Fibroblast of lung (primary cell): ENCODE data around the gene FAP. TPM values are rescaled to one million over a fixed set of nuclear protein-coding genes. Genes with fewer than 3 reads are reported as not detected.

Experiments used
- DNase-seq, 2 donors: peaks; one replicate each; pipeline versions ENCODE4 v3.0.0 to v3.0.0-alpha.2; 2010; ENCODE audit warnings: low read depth in 2 of 2
- H2AFZ ChIP-seq: 2 replicates; pipeline ENCODE4 v1.5.1; 2012; ENCODE audit warnings: low read length, control low read depth, inconsistent platforms
- H3K27ac ChIP-seq: 2 replicates; pipeline ENCODE4 v1.5.1; 2011; ENCODE audit warnings: low read length, control low read depth; ENCODE audit not compliant: insufficient read depth
- H3K27me3 ChIP-seq: 2 replicates; pipeline ENCODE4 v1.5.1; 2011; ENCODE audit warnings: mild to moderate bottlenecking, low read length; ENCODE audit not compliant: control insufficient read depth, insufficient read depth
- H3K36me3 ChIP-seq: 2 replicates; pipeline ENCODE4 v1.5.1; 2011; ENCODE audit warnings: low read length; ENCODE audit not compliant: control insufficient read depth, insufficient read depth
- H3K4me1 ChIP-seq: 2 replicates; pipeline ENCODE4 v1.5.1; 2011; ENCODE audit warnings: low read length; ENCODE audit not compliant: control insufficient read depth, insufficient read depth; ENCODE audit errors: extremely low read depth
- H3K4me2 ChIP-seq: 2 replicates; pipeline ENCODE4 v1.5.1; 2011; ENCODE audit warnings: low read length, control low read depth; ENCODE audit not compliant: insufficient read depth; ENCODE audit errors: extremely low read depth
- H3K4me3 ChIP-seq, 4 experiments: fragments of 200-600 bp in 1 of 4; sonication (generic) in 1 of 4; replicated peaks in 1 of 4; 2 replicates each; pipeline ENCODE4 v1.5.1; 2011 to 2016; ENCODE audit warnings: low read length in 4 of 4, low read depth in 3 of 4, mild to moderate bottlenecking in 3 of 4, control low read depth in 2 of 4, inconsistent platforms in 1 of 4, mixed read lengths in 1 of 4; ENCODE audit not compliant: insufficient read depth in 1 of 4; ENCODE audit errors: control extremely low read depth in 1 of 4
- H3K79me2 ChIP-seq: 2 replicates; pipeline ENCODE4 v1.5.1; 2012; ENCODE audit warnings: mild to moderate bottlenecking, low read length, inconsistent platforms; ENCODE audit not compliant: control insufficient read depth, insufficient read depth
- H3K9ac ChIP-seq: 2 replicates; pipeline ENCODE4 v1.5.1; 2011; ENCODE audit warnings: mild to moderate bottlenecking, low read length, control low read depth; ENCODE audit not compliant: insufficient read depth
- H3K9me3 ChIP-seq: 2 replicates; pipeline ENCODE4 v1.5.1; 2012; ENCODE audit warnings: low read depth, low read length; ENCODE audit not compliant: control insufficient read depth, insufficient read depth
- H4K20me1 ChIP-seq: 2 replicates; pipeline ENCODE4 v1.5.1; 2011; ENCODE audit warnings: low read length; ENCODE audit not compliant: control insufficient read depth, insufficient read depth; ENCODE audit errors: extremely low read depth
- EZH2 ChIP-seq: IDR thresholded peaks from 2 replicates; pipeline ENCODE4 v1.5.1; 2012; ENCODE audit warnings: low read length, control low read depth, mild to moderate bottlenecking; ENCODE audit errors: missing control alignments
- polyA plus RNA-seq, 2 donors: library from polyadenylated mRNA; depleted of rRNA in 1 of 2; stranded (reverse) in 1 of 2; unstranded in 1 of 2; fragments of >200 nt; gene quantifications; 2 replicates each; pipeline ENCODE4 v1.2.1, GENCODE V29; 2011 to 2012; ENCODE audit warnings: missing spikeins in 1 of 2
- total RNA-seq: library from RNA; depleted of rRNA; stranded (reverse); fragments of >200 nt; gene quantifications from 2 replicates; pipeline ENCODE4 v1.2.1, GENCODE V29; 2014
- TF ChIP-seq, protein P1 (sequence below), 2 donors: IDR thresholded peaks in 1 of 2; conservative IDR thresholded peaks in 1 of 2; 1 replicate in 1 of 2; 2 replicates in 1 of 2; pipeline ENCODE4 v1.5.1; 2011 to 2012; ENCODE audit warnings: low read length in 2 of 2, control low read depth in 1 of 2, inconsistent platforms in 1 of 2, low read depth in 1 of 2, mild to moderate bottlenecking in 1 of 2

FAP gene
- total and polyA plus RNA-seq, 2 donors (not counting 1 experiment from before 2014, with no cell fraction given) = 96.1 to 140 TPM

DNA sequence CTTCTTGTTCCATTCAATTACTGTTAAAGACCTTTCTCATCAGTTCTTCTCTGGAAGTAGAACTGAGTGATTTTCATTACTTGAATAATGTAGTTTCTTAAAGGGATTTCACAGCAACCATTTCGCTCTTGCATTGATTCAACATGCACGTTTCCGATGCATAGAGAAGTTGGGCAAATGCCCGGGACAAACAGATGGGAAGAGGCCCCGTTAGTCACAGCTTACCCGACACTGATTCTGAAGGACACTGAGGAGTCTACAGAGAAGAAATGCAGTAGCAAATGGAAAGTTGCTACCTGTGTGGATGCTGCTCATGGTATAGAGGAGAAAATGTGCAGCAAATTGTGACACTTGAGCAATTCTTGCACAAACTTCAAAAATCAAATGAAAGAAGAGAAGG is 58.9 kb downstream of the FAP start:
- DNase-seq = no peak
- no peaks in the 10 kb centered on the region for H4K20me1 ChIP-seq
- H3K4me1 ChIP-seq = no peaks in the 10 kb centered on the region
- peaks cover 5% of the 10 kb centered on the region for H3K36me3 ChIP-seq
- H3K27me3 ChIP-seq = no peaks in the 10 kb centered on the region
- H3K79me2 ChIP-seq = no peaks in the 10 kb centered on the region
- no peak overlapping the region for H3K4me2 ChIP-seq
- H3K27ac ChIP-seq = no peak overlapping the region
- H3K9me3 ChIP-seq = no peaks in the 10 kb centered on the region
- H3K9ac ChIP-seq = no peak overlapping the region
- no peak overlapping the region for H2AFZ ChIP-seq
- TF ChIP-seq, protein P1, sequence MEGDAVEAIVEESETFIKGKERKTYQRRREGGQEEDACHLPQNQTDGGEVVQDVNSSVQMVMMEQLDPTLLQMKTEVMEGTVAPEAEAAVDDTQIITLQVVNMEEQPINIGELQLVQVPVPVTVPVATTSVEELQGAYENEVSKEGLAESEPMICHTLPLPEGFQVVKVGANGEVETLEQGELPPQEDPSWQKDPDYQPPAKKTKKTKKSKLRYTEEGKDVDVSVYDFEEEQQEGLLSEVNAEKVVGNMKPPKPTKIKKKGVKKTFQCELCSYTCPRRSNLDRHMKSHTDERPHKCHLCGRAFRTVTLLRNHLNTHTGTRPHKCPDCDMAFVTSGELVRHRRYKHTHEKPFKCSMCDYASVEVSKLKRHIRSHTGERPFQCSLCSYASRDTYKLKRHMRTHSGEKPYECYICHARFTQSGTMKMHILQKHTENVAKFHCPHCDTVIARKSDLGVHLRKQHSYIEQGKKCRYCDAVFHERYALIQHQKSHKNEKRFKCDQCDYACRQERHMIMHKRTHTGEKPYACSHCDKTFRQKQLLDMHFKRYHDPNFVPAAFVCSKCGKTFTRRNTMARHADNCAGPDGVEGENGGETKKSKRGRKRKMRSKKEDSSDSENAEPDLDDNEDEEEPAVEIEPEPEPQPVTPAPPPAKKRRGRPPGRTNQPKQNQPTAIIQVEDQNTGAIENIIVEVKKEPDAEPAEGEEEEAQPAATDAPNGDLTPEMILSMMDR (conservative IDR thresholded peaks at IDR 0.05 in 1 of 2, IDR thresholded peaks at IDR 0.05 in 1 of 2; ENCODE audit: low read depth in 1 of 2, low read length in 2 of 2) = no peak
- no peak for TF ChIP-seq EZH2
- H3K4me3 ChIP-seq = no peak overlapping the region

- Histone ChIP-seq H3K4me1 (no peaks in the 10 kb centered on the region), H3K9ac (no peak overlapping the region), H3K27me3 (no peaks in the 10 kb centered on the region), H3K4me3 (no peak overlapping the region), H3K27ac (no peak overlapping the region), H4K20me1 (no peaks in the 10 kb centered on the region), H2AFZ (no peak overlapping the region), H3K36me3 (peaks cover 8% of the 10 kb centered on the region), H3K9me3 (no peaks in the 10 kb centered on the region), H3K79me2 (no peaks in the 10 kb centered on the region), H3K4me2 (no peak overlapping the region)
- TF ChIP-seq, protein P1 (conservative IDR thresholded peaks at IDR 0.05 in 1 of 2, IDR thresholded peaks at IDR 0.05 in 1 of 2; ENCODE audit: low read depth in 1 of 2, low read length in 2 of 2) = no peak
- no peak for TF ChIP-seq EZH2
- DNase-seq = no peak
Observed at GRCh38 chr2:162182395-162182794, 60.9 kb downstream of the FAP start.

DNA sequence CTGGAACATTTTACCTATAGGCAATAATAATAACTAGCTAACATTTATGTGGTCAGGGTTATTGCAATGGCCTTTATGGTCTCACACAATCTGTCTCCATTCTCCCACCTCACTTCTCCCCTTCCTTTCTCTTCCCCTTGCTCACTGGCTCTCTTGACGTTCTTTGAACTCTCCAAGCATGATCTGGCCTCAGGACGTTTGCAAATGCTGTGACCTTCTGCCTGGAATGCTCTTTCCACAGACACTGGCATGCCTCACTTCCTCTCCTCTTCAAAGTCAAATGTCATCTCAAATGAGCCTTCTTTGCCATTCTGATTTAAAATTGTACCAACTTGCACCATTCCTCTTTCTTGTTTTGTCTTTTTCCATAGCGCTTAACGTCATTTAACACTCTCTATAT is 65.9 kb downstream of the FAP start:
- H3K27me3 ChIP-seq = no peaks in the 10 kb centered on the region
- no peak overlapping the region for H3K4me3 ChIP-seq
- no peak overlapping the region for H3K4me2 ChIP-seq
- H3K9me3 ChIP-seq = no peaks in the 10 kb centered on the region
- no peak overlapping the region for H2AFZ ChIP-seq
- DNase-seq = no peak
- H3K36me3 ChIP-seq = peaks cover 6% of the 10 kb centered on the region
- H3K79me2 ChIP-seq = no peaks in the 10 kb centered on the region
- H4K20me1 ChIP-seq = no peaks in the 10 kb centered on the region
- no peak overlapping the region for H3K27ac ChIP-seq
- no peak for TF ChIP-seq EZH2
- TF ChIP-seq, protein P1 (conservative IDR thresholded peaks at IDR 0.05 in 1 of 2, IDR thresholded peaks at IDR 0.05 in 1 of 2; ENCODE audit: low read depth in 1 of 2, low read length in 2 of 2) = no peak
- H3K4me1 ChIP-seq = no peaks in the 10 kb centered on the region
- no peak overlapping the region for H3K9ac ChIP-seq
